Heart left ventricle (tissue), 13 donors: Measurements from ENCODE around the gene ATXN2.

Experiments used
- POLR2A ChIP-seq, 2 donors: fragments of 450-650 bp; IDR thresholded peaks; one replicate each; pipeline ENCODE4 v1.6.1; 2017; ENCODE audit warnings: antibody characterized with exemption in 2 of 2, mild to moderate bottlenecking in 2 of 2, moderate library complexity in 2 of 2
- TF ChIP-seq, protein P1 (sequence below), 12 donors: fragments of 200-600 bp; sonication (generic) in 4 of 12; IDR thresholded peaks; one replicate each; pipeline versions ENCODE4 v1.5.0 to v1.8.0; 2018 to 2022; ENCODE audit warnings: antibody characterized with exemption in 12 of 12, mild to moderate bottlenecking in 5 of 12
- donor health status: ischemic (EF 13 %, LVEDD 7.1; RV severe dilation, severe dysfunction).
- donor health status: DM: no; HTN: yes; CAD: no.
- donor health status: DM: no; HTN: no; CAD: no.
- donor health status: ischemic (EF 25% LVEDD 6.9; RV normal size, moderate dysfunction).
- donor health status: ischemic (EF 25% LVEDD 5.7; RV mildly dilated, moderate dysfunction).
- donor health status: ischemic (EF 35%, LVEDD 5.7; RV mildly dilated, moderate dysfunction).
- donor health status: nonischemic (EF 11% LVEDD 7.7; RV severe dilation, severe dysfunction).
- donor health status: DM: yes; HTN: yes; CAD: no.
- donor health status: PGD.
- donor health status: ischemic (EF 29% LVEDD 5.4; RV normal size, mild dysfunction).
- donor health status: nonischemic (EF 23%, LVEDD 6.1; RV moderate dilation, normal function).

DNA sequence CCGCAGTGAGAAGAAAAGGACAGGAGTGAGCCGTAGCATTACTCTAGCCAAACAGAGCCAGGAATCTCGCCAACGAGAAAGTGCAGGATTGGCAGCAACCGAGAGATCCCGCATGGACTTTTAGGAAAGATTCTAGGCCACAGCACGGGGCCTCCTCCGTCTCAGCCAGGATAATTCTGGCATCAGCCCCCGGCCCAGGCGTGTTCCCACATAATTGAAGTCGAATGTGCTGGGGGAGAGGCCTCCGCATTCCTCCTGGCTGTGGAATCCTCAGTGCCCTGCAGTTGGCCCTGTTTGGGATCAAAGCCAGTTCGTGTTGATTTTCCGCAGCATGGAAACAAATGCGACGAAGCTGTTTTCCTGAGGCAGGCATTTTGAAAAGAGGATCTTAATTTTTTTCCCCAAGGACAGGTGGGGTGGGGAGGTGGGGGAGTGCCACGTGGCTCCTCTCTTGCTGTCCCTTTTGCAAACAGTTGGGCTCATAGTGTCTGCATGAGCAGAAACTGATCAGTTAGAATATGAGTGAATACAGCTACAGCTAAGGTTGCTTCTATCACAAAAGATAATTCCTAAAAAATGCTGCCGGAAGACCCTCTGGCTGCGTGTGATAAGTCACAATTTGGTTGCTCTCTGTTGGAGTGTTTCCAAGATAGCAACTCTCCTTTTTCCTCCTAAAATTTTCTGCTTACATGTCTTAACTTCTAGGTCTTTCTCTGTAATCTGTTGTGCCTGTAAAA is 37.3 kb upstream of the ATXN2 start:
- TF ChIP-seq, protein P1, sequence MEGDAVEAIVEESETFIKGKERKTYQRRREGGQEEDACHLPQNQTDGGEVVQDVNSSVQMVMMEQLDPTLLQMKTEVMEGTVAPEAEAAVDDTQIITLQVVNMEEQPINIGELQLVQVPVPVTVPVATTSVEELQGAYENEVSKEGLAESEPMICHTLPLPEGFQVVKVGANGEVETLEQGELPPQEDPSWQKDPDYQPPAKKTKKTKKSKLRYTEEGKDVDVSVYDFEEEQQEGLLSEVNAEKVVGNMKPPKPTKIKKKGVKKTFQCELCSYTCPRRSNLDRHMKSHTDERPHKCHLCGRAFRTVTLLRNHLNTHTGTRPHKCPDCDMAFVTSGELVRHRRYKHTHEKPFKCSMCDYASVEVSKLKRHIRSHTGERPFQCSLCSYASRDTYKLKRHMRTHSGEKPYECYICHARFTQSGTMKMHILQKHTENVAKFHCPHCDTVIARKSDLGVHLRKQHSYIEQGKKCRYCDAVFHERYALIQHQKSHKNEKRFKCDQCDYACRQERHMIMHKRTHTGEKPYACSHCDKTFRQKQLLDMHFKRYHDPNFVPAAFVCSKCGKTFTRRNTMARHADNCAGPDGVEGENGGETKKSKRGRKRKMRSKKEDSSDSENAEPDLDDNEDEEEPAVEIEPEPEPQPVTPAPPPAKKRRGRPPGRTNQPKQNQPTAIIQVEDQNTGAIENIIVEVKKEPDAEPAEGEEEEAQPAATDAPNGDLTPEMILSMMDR (IDR thresholded peaks at IDR 0.05): no peak
- TF ChIP-seq POLR2A (IDR thresholded peaks at IDR 0.05): no peak
